Measurements from ENCODE around the gene PRR18. TPM values are rescaled to one million over a fixed set of nuclear protein-coding genes. Genes with fewer than 3 reads are reported as not detected.
A peak's percentile ranks its signal among the peaks of the same experiment; 100 is the strongest.
"Not testable (repeated sequence)": the region's sequence is repeated elsewhere in the genome, so short reads cannot be mapped to it uniquely, and the experiment has no call there.

PRR18 gene, protein sequence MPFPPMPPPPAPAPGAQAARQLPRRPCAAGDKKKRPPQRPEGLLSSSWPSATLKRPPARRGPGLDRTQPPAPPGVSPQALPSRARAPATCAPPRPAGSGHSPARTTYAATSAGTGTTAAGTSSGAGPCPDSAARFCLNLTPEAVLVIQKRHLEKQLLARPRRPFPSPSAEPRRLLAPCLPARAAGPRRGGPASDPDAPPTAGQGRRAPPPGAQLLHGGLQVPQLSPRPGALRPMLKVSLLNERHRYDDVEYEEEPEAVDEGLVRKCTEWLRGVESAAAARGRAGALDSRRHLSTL
- polyA plus RNA-seq (2012; ENCODE audit: insufficient read depth, insufficient read length), result not detected

DNA sequence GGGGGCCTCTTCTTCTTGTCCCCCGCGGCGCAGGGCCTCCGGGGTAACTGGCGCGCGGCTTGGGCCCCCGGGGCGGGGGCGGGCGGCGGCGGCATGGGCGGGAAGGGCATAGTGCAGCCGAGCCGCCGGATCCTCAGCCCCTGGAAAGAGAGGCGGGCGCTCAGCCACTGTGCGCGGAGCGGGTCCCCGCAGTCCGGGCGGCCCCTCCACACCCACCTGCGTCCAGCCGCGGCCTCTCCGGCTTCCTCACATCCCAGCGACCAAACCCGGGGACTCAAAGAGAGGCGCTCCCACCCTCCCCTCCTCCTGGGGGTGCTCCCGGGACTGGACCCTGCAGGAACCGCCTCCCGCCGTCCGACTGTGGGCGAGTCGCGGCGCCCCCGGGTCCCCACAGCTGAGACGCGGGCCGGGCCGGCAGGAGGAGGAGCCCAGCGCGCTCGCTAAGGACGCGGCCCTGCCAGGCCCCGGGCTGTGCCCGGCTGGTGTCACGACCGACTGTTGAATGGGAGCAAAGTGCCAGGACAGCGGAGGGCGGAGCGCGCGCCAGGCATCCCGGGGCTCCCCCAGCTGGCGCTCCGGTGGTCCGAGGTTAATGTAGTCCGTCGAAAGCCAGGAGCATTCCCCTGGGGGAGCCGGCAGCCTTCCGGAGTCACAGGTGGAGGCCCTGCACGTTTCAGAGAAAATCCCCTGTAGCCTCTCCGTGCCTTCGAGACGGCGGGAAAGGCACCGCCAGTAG, at the start of gene PRR18:
Gene PRR18 (minus strand): TSS at position 360 of the 736 bp plus-strand sequence. CDS start 250 bp downstream, at position 110.
- no peak within 1 kb of the TSS for H3K4me3 ChIP-seq (ENCODE audit: low read length)
- DNase-seq (ENCODE audit: low read depth, low spot score), result no peak

GRCh38 chr6:166355552-166355951, 47.4 kb upstream of the PRR18 start:
- H3K4me3 ChIP-seq (ENCODE audit: low read length), result no peak overlapping the region
- no peak for DNase-seq (ENCODE audit: low read depth, low spot score)

DNA sequence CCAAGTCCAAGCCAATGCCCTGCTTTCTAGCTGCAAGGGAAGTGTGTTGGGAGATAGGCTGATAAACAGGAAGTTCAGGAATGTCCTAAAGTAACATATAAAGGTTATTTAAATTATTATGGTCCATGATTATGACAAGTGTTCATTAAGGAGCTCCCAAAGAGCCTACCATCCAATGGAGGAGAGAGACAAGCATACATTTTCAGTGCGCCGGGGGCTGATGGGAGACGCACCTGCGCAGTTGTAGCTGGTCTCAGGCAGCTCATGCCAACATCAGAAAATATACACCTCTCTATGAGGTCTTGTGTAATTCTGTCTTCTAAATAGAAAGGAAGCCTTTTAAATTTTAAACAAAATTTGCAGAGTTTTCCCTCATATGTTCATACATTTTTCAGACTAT, 46.8 kb upstream of the PRR18 start:
- no peak for DNase-seq (ENCODE audit: low read depth, low spot score)
- no peak overlapping the region for H3K4me3 ChIP-seq (ENCODE audit: low read length)

GRCh38 chr6:166354143-166354542, 46.0 kb upstream of the PRR18 start:
- DNase-seq (ENCODE audit: low read depth, low spot score), result no peak
- H3K4me3 ChIP-seq (ENCODE audit: low read length), result no peak overlapping the region

GRCh38 chr6:166353507-166353906, 45.3 kb upstream of the PRR18 start:
- no peak for DNase-seq (ENCODE audit: low read depth, low spot score)
- no peak overlapping the region for H3K4me3 ChIP-seq (ENCODE audit: low read length)

DNA sequence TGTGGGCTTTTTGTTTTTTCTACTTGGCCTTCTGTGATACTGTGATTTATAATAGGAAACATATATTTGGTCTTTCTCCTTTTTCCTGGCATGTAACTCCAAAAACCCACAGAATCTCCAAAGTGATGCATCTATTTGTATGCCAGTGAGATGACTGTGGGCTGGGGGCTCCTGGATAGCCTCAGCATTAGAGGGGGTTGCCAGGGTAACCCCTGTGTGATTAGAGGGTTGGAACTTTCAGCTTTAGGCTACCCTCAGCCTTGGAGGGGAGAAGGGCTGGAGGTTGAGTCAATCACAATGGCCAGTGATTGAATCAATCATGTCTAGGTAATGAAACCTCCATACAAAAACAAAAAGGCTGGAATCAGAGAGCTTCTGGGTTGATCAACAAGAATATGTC, 44.7 kb upstream of the PRR18 start:
- DNase-seq (ENCODE audit: low read depth, low spot score), result no peak
- no peak overlapping the region for H3K4me3 ChIP-seq (ENCODE audit: low read length)

DNA sequence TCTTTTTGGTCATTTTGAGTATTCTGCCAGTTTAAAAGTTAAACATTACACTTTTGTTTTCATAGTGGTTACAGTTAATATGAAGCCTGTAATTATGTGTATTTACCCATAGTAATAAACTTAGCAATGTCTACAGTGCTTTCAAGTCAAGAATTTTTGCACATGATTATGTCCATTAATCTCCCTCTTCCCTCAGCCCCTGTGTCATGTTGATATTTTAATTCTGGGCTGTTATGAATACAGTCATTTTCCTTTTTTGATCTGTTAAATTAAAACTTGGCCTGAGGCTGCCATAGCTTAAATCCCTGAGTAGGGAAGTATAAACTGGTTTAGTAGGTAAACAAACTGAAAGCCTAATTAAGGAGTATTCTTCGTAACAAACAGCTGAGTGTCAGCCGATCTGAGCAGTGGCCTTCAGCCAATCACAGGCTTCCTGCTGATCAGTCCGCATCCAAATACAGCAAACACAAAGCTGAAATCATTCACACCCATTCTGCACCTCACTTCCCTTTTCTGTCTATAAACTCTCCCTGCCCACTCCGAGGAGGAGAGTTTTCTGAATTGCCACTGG, 43.6 kb upstream of the PRR18 start:
- no peak overlapping the region for H3K4me3 ChIP-seq (ENCODE audit: low read length)

GRCh38 chr6:166348305-166348949, 40.2 kb upstream of the PRR18 start:
- DNase-seq (ENCODE audit: low read depth, low spot score), result no peak
- H3K4me3 ChIP-seq (ENCODE audit: low read length), result no peak overlapping the region

More for the DNA sequence above, 43.6 kb upstream of the PRR18 start:
- no peak for DNase-seq (ENCODE audit: low read depth, low spot score)

- H3K4me3 ChIP-seq (ENCODE audit: low read length), result no peak overlapping the region
- no peak for DNase-seq (ENCODE audit: low read depth, low spot score)
These were observed 38.8 kb upstream of the PRR18 start for GRCh38 chr6:166346965-166347364.

DNA sequence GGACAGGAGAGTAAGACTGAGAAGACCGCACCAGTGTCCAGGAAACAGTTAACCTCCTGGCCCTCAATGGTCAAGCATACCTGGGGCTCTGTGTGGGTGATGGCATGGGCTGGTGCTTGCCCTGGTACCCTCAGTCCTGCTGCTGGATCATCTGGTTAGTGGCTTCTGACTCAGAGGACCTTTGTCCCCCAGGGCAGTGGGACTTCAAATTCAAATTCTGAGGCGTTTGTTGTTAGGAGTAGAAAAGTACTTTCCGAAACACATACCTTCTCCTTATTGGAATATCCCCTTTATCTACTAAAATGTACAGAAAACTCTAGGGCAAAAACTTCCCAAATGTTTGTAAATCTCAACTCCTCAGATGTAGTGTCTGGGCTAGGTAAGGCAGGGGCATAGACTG, 38.3 kb upstream of the PRR18 start:
- no peak for DNase-seq (ENCODE audit: low read depth, low spot score)

DNA sequence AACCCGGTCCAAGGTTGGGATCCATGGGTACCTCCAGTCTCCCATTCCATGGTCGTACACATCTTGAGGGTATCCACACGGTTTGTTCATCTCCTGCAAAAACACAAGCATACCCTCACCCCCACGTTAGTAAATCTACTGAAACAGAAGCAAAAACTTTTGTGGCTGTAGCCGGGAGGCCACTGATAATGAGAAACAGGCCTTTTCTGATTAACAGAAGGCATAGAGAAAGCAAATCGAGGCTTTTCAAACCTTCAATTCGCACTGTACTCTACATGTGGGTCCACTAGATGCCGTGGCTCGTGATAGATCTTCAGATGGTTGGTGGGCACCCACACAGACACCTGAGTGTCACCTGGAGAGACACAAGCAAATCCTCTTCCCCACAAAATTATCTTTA, 37.5 kb upstream of the PRR18 start:
- DNase-seq (ENCODE audit: low read depth, low spot score); H3K4me3 ChIP-seq (ENCODE audit: low read length): not testable (repeated sequence)

More for the DNA sequence above, 38.3 kb upstream of the PRR18 start:
- H3K4me3 ChIP-seq (ENCODE audit: low read length), result no peak overlapping the region

GRCh38 chr6:166344921-166345320, 36.7 kb upstream of the PRR18 start:
- DNase-seq (ENCODE audit: low read depth, low spot score); H3K4me3 ChIP-seq (ENCODE audit: low read length): not testable (repeated sequence)

DNA sequence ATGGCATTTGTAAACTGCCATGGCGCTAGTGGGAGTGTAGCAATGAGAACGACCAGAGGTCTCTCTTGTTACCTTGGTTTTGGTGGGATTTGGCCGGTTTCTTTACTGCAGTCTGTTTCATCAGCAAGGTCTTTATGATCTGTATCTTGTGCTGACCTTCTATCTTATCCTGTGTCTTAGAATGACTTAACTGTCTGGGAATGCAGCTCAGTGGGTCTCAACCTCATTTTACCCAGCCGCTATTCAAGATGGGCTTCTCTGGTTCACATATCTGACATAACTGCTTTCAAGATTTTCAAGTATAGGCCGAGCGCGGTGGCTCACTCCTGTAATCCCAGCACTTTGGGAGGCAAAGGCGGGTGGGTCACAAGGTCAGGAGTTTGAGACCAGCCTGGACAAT, 36.0 kb upstream of the PRR18 start:
- H3K4me3 ChIP-seq (ENCODE audit: low read length), result no peak overlapping the region
- DNase-seq (ENCODE audit: low read depth, low spot score), result no peak

DNA sequence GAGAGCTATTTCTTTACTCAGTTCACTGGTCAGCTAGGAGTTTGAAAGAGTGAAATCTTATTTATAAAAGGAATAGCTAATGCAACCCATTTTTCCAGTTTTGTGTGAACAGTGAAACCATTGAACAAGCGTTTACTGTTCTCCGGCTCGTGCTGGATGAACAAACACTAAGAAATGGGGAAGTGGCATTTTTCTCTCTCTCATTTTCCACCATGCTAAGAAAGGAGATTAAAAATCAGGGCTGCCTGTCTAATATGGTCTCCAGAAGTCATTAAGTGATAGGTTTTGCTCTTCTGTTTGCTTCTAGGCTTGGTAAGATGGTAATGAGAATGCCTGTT, 34.9 kb upstream of the PRR18 start:
- peak overlapping the region; percentile 95 for H3K4me3 ChIP-seq (ENCODE audit: low read length)
- no peak for DNase-seq (ENCODE audit: low read depth, low spot score)

GRCh38 chr6:166342349-166343149, 34.4 kb upstream of the PRR18 start, which contains the start of gene SFT2D1:
Gene SFT2D1 (minus strand): TSS chr6:166342545. CDS start chr6:166342481, 64 bp downstream.
- DNase-seq (ENCODE audit: low read depth, low spot score), result peak; percentile 51
- H3K4me3 ChIP-seq (ENCODE audit: low read length), result peak within 1 kb of the TSS; percentile 95

- DNase-seq (ENCODE audit: low read depth, low spot score), result no peak
- peak overlapping the region; percentile 95 for H3K4me3 ChIP-seq (ENCODE audit: low read length)
These were observed 33.8 kb upstream of the PRR18 start for GRCh38 chr6:166341977-166342348.

- H3K4me3 ChIP-seq (ENCODE audit: low read length), result peak overlapping the region; percentile 95
- no peak for DNase-seq (ENCODE audit: low read depth, low spot score)
These were observed 33.3 kb upstream of the PRR18 start for GRCh38 chr6:166341464-166341863.

- DNase-seq (ENCODE audit: low read depth, low spot score), result no peak
- no peak overlapping the region for H3K4me3 ChIP-seq (ENCODE audit: low read length)
These were observed 30.7 kb upstream of the PRR18 start for GRCh38 chr6:166338854-166339253.

DNA sequence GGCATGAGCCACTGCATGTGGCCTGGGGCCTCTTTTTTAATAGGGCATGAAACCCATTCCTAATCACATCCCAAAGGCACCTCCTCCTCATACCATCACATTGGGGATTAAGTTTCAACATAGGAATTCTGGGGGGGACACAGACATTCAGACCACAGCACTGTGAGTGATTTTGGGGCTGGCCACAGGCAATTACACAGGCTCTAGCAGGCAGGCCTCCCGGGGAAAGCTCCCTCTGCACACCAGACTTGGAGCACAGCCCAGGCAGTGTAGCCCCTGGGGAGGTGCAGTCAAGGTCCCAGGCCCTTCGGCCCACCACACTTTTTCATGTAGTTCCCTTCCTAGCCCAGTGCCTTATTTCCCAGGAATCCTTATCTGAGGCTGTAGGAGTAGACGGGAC, 28.7 kb upstream of the PRR18 start:
- no peak for DNase-seq (ENCODE audit: low read depth, low spot score)
- no peak overlapping the region for H3K4me3 ChIP-seq (ENCODE audit: low read length)
